IMR-90 (cell line): ENCODE measurements around the gene HMOX1. TPM values are rescaled to one million over a fixed set of nuclear protein-coding genes. Genes with fewer than 3 reads are reported as not detected.

Experiments
- ATAC-seq: fragments of 200-7000 bp; cut with Tn5 transposase; 2 replicates; pipeline ENCODE4 v1.9.1; 2020; ENCODE audit warnings: low read depth, mild to moderate bottlenecking, moderate library complexity
- BruUV-seq: library from RNA; stranded (reverse); fragments of 400-500 nt; replicated peaks from 2 replicates; lab custom pipeline; 2021; lab: Mats Ljungman, UMichigan
- CTCF ChIA-PET: fragments of 300-600 bp; formaldehyde crosslinking; extraction: SDS; loops from one replicate; lab custom pipeline; 2021; ENCODE audit warnings: antibody characterized with exemption; lab: Yijun Ruan, JAX
- POLR2A ChIA-PET: fragments of 300-600 bp; sonication (Branson Sonifier 250); formaldehyde crosslinking; loops from one replicate; lab custom pipeline; 2022; ENCODE audit warnings: antibody characterized with exemption; ENCODE audit not compliant: unreplicated experiment; lab: Charles Lee
- DNase-seq: peaks from one replicate; pipeline ENCODE4 v3.0.0; 2013
- H2AFZ ChIP-seq: replicated peaks from 2 replicates; pipeline ENCODE3; 2013; ENCODE audit warnings: low read length, mild to moderate bottlenecking; ENCODE audit not compliant: poor library complexity
- H2AK5ac ChIP-seq: 2 replicates; pipeline ENCODE4 v1.6.1; 2013; ENCODE audit warnings: low read depth, low read length, inconsistent platforms
- H2AK9ac ChIP-seq: replicated peaks from 2 replicates; pipeline ENCODE3; 2013; ENCODE audit warnings: mild to moderate bottlenecking, low read depth, low read length, moderate library complexity; ENCODE audit not compliant: poor library complexity
- H2BK120ac ChIP-seq: 2 replicates; pipeline ENCODE4 v1.6.1; 2013; ENCODE audit warnings: low read depth, low read length, inconsistent platforms
- H2BK15ac ChIP-seq: 3 replicates; pipeline ENCODE4 v1.6.1; 2013; ENCODE audit warnings: low read depth, low read length, inconsistent platforms
- H2BK20ac ChIP-seq: 2 replicates; pipeline ENCODE4 v1.6.1; 2013; ENCODE audit warnings: low read depth, mild to moderate bottlenecking, inconsistent platforms, low read length, moderate library complexity
- H2BK5ac ChIP-seq: 2 replicates; pipeline ENCODE4 v1.6.1; 2013; ENCODE audit warnings: mild to moderate bottlenecking, low read depth, low read length, inconsistent platforms; ENCODE audit not compliant: poor library complexity, severe bottlenecking
- H3K14ac ChIP-seq: replicated peaks from 2 replicates; pipeline ENCODE4 v1.6.1; 2013; ENCODE audit warnings: low read depth, low read length, inconsistent platforms
- H3K18ac ChIP-seq: 2 replicates; pipeline ENCODE4 v1.6.1; 2013; ENCODE audit warnings: low read depth, low read length, control low read depth
- H3K23ac ChIP-seq: 2 replicates; pipeline ENCODE4 v1.6.1; 2013; ENCODE audit warnings: low read depth, low read length, inconsistent platforms
- H3K27ac ChIP-seq: 2 replicates; pipeline ENCODE4 v1.5.1; 2013; ENCODE audit warnings: mild to moderate bottlenecking, control low read depth, low read length; ENCODE audit not compliant: insufficient read depth
- H3K27me3 ChIP-seq: 2 replicates; pipeline ENCODE4 v1.6.1; 2013; ENCODE audit warnings: low read length; ENCODE audit not compliant: control insufficient read depth, insufficient read depth
- H3K36me3 ChIP-seq: 2 replicates; pipeline ENCODE4 v1.6.1; 2013; ENCODE audit warnings: low read length, mixed read lengths; ENCODE audit not compliant: control insufficient read depth, insufficient read depth
- H3K4ac ChIP-seq: 2 replicates; pipeline ENCODE4 v1.6.1; 2013; ENCODE audit warnings: low read depth, low read length, inconsistent platforms
- H3K4me1 ChIP-seq: 2 replicates; pipeline ENCODE4 v1.6.1; 2013; ENCODE audit warnings: low read length, mixed read lengths; ENCODE audit not compliant: control insufficient read depth, insufficient read depth
- H3K4me2 ChIP-seq: 2 replicates; pipeline ENCODE4 v1.6.1; 2013; ENCODE audit warnings: low read depth, mild to moderate bottlenecking, control low read depth, low read length, moderate library complexity
- H3K4me3 ChIP-seq: 2 replicates; pipeline ENCODE4 v1.5.1; 2013; ENCODE audit warnings: low read depth, mild to moderate bottlenecking, control low read depth, low read length, moderate library complexity; ENCODE audit not compliant: insufficient read depth
- H3K56ac ChIP-seq: 2 replicates; pipeline ENCODE4 v1.6.1; 2013; ENCODE audit warnings: low read length, inconsistent platforms; ENCODE audit not compliant: insufficient read depth; ENCODE audit errors: extremely low read depth
- H3K79me1 ChIP-seq, 2 experiments: 2 replicates each; pipeline ENCODE4 v1.6.1; 2013; ENCODE audit warnings: low read length in 2 of 2, inconsistent platforms in 1 of 2, low read depth in 1 of 2
- H3K9ac ChIP-seq: 2 replicates; pipeline ENCODE4 v1.6.1; 2013; ENCODE audit warnings: low read depth, low read length, control low read depth
- H3K9me1 ChIP-seq: 2 replicates; pipeline ENCODE4 v1.6.1; 2013; ENCODE audit warnings: low read length, inconsistent platforms; ENCODE audit not compliant: insufficient read depth
- H3K9me3 ChIP-seq: 2 replicates; pipeline ENCODE4 v1.6.1; 2013; ENCODE audit warnings: low read length; ENCODE audit not compliant: control insufficient read depth, insufficient read depth
- H4K20me1 ChIP-seq: 2 replicates; pipeline ENCODE4 v1.6.1; 2013; ENCODE audit warnings: low read length, inconsistent platforms; ENCODE audit not compliant: insufficient read depth
- H4K5ac ChIP-seq: 2 replicates; pipeline ENCODE4 v1.6.1; 2013; ENCODE audit warnings: mild to moderate bottlenecking, low read depth, low read length, control low read depth
- H4K8ac ChIP-seq, 2 experiments: 2 replicates each; pipeline ENCODE4 v1.6.1; 2013; ENCODE audit warnings: low read depth in 2 of 2, low read length in 2 of 2, control low read depth in 1 of 2, inconsistent platforms in 1 of 2
- H4K91ac ChIP-seq: 2 replicates; pipeline ENCODE4 v1.6.1; 2013; ENCODE audit warnings: low read depth, low read length, inconsistent platforms; ENCODE audit not compliant: insufficient read depth
- BHLHE40 ChIP-seq: fragments of 150-350 bp; IDR thresholded peaks from 2 replicates; pipeline ENCODE4 v1.6.1; 2016; ENCODE audit warnings: mild to moderate bottlenecking, low read depth, low read length
- CHD1 ChIP-seq: IDR thresholded peaks from 2 replicates; pipeline ENCODE4 v1.6.1; 2012; ENCODE audit warnings: low read depth, low read length, improper control_type of control experiment
- MAFK ChIP-seq: IDR thresholded peaks from 2 replicates; pipeline ENCODE4 v1.6.1; 2012; ENCODE audit warnings: low read depth, low read length, improper control_type of control experiment
- MAZ ChIP-seq: IDR thresholded peaks from 2 replicates; pipeline ENCODE4 v1.6.1; 2012; ENCODE audit warnings: low read depth, mild to moderate bottlenecking, low read length, improper control_type of control experiment, moderate library complexity, borderline replicate concordance
- MXI1 ChIP-seq: IDR thresholded peaks from 2 replicates; pipeline ENCODE4 v1.6.1; 2012; ENCODE audit warnings: low read depth, mild to moderate bottlenecking, low read length, moderate library complexity, borderline replicate concordance
- NFE2L2 ChIP-seq: fragments of 150-350 bp; IDR thresholded peaks from 2 replicates; pipeline ENCODE4 v1.6.1; 2016; ENCODE audit warnings: low read depth, mild to moderate bottlenecking, low read length
- POLR2A ChIP-seq: IDR thresholded peaks from 2 replicates; pipeline ENCODE4 v1.6.1; 2012; ENCODE audit warnings: mild to moderate bottlenecking, low read depth, low read length
- SMC3 ChIP-seq: fragments of 150-350 bp; IDR thresholded peaks from 2 replicates; pipeline ENCODE4 v1.6.1; 2016; ENCODE audit warnings: low read depth, mild to moderate bottlenecking, antibody characterized with exemption, low read length, moderate library complexity
- WGBS, 2 experiments: methylation state at CpG; one replicate each; pipeline versions ENCODE4 v1.1.5 to v1.1.7; 2013; ENCODE audit warnings: missing lambda C conversion rate in 2 of 2; ENCODE audit not compliant: insufficient read length in 1 of 2; ENCODE audit errors: extremely low coverage in 2 of 2; 5-methylcytosine and 5-hydroxymethylcytosine counted together
- dilution Hi-C: fragments of 300-500 bp; cut with HindIII; formaldehyde crosslinking; loops from one replicate; pipeline ENCODE4 v1.14.3; 2018; ENCODE audit warnings: low sequenced_read_pairs; ENCODE audit not compliant: unreplicated experiment
- in situ Hi-C: fragments of 300-500 bp; cut with MboI; formaldehyde crosslinking; loops from 3 replicates; pipeline ENCODE4 v1.14.3; 2019; ENCODE audit warnings: low sequenced_read_pairs, inconsistent platforms, mixed read lengths
- intact Hi-C: fragments of 100-400 bp; cut with micrococcal nuclease; formaldehyde crosslinking; loops from 2 replicates; pipeline ENCODE4 v1.10.0; 2022
- polyA plus RNA-seq, 3 experiments: library from polyadenylated mRNA; depleted of rRNA; stranded (reverse); fragments of >200 nt; gene quantifications; 2 replicates each; pipeline ENCODE4 v1.2.3, GENCODE V29; 2012; ENCODE audit warnings: low replicate concordance in 1 of 3
- total RNA-seq: library from RNA; depleted of rRNA; stranded (reverse); fragments of >200 nt; gene quantifications from 2 replicates; pipeline ENCODE4 v1.2.3, GENCODE V29; 2012
- TF ChIP-seq, protein P1 (sequence below): fragments of 150-350 bp; IDR thresholded peaks from 2 replicates; pipeline ENCODE4 v1.6.1; 2016; ENCODE audit warnings: low read depth, mild to moderate bottlenecking, low read length, moderate library complexity, borderline replicate concordance
- TF ChIP-seq, protein P2 (sequence below): fragments of 150-350 bp; IDR thresholded peaks from 2 replicates; pipeline ENCODE4 v1.6.1; 2017; ENCODE audit warnings: mild to moderate bottlenecking, antibody characterized with exemption, low read length, low read depth
- TF ChIP-seq, protein P3 (sequence below): conservative IDR thresholded peaks from 2 replicates; pipeline ENCODE4 v1.5.1; 2012; ENCODE audit warnings: mild to moderate bottlenecking, low read depth, low read length, improper control_type of control experiment

Gene HMOX1
- total and polyA plus RNA-seq, 2 of the 4 experiments (the other 2 are of a cell fraction) = 23.1 to 50.5 TPM

DNA sequence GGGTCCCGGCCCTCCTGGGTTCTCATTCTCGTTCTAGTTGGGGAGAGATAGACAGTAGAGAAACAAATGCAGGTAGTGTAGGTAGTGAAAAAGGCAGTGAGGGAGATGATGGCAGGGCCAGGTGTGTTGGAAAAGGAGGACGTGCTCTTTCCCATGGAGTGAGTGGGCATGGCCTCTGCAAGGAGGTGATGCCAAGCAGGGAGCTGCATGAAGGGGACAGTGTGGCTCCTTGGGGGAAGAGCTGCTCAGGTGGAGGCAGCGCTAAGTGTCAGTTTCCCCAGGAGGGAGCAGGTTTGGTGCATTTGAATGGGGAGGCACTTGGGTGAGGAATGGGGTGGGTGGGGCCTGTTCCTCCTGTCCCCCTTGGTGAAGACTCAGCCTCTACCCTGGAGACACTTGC is 41.2 kb downstream of the HMOX1 start:
- H3K23ac ChIP-seq = no peak overlapping the region
- H3K4me1 ChIP-seq = peaks cover 18% of the 10 kb centered on the region
- peaks cover 23% of the 10 kb centered on the region for H3K36me3 ChIP-seq
- 100% methylated on average over 1 of the region's 4 CpGs; no CpG with 5 or more reads in 1 of the 2 experiments for WGBS, 2 experiments
- dilution Hi-C loops (no loop called here), in situ Hi-C loops (no loop called here), intact Hi-C loops (no loop called here)
- H3K9ac ChIP-seq = no peak overlapping the region
- no peak overlapping the region for H4K5ac ChIP-seq
- no peaks in the 10 kb centered on the region for H3K27me3 ChIP-seq
- H3K4me3 ChIP-seq = no peak overlapping the region
- H4K91ac ChIP-seq = no peak overlapping the region
- no peak overlapping the region for H2AK5ac ChIP-seq
- peaks cover 4% of the 10 kb centered on the region; the same call in 1 of the 2 replicates for H3K9me1 ChIP-seq
- CTCF ChIA-PET = interaction anchor here (0.6 kb wide), 1 partner anchor 49 kb away, joined by 3 read pairs; no protein-coding TSS in a partner anchor
- ATAC-seq (no peak), DNase-seq (no peak)
- H3K18ac ChIP-seq = no peak overlapping the region
- no peak overlapping the region for H3K4ac ChIP-seq
- no peak overlapping the region for H4K8ac ChIP-seq
- H3K27ac ChIP-seq = no peak overlapping the region
- peaks cover 0 to 17% of the 10 kb centered on the region in 2 experiments; a peak in 2 of 4 replicates for H3K79me1 ChIP-seq
- H2AFZ ChIP-seq = no peak overlapping the region
- H3K14ac ChIP-seq = no peak overlapping the region
- no peak overlapping the region for H3K4me2 ChIP-seq
- peaks cover 4% of the 10 kb centered on the region; the same call in 1 of the 2 replicates for H4K20me1 ChIP-seq
- no peak overlapping the region for H2BK120ac ChIP-seq
- no peak overlapping the region for H3K56ac ChIP-seq
- H3K9me3 ChIP-seq = no peaks in the 10 kb centered on the region
- POLR2A ChIA-PET = no interaction called here
- no peak overlapping the region for H2BK5ac ChIP-seq
- peak overlapping the region; percentile 47 for H2AK9ac ChIP-seq
- no peak overlapping the region for H2BK20ac ChIP-seq
- BruUV-seq = no TSS peak
- no peak overlapping the region for H2BK15ac ChIP-seq
- TF ChIP-seq, protein P1, sequence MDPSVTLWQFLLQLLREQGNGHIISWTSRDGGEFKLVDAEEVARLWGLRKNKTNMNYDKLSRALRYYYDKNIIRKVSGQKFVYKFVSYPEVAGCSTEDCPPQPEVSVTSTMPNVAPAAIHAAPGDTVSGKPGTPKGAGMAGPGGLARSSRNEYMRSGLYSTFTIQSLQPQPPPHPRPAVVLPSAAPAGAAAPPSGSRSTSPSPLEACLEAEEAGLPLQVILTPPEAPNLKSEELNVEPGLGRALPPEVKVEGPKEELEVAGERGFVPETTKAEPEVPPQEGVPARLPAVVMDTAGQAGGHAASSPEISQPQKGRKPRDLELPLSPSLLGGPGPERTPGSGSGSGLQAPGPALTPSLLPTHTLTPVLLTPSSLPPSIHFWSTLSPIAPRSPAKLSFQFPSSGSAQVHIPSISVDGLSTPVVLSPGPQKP = no peak
- TF ChIP-seq, protein P2, sequence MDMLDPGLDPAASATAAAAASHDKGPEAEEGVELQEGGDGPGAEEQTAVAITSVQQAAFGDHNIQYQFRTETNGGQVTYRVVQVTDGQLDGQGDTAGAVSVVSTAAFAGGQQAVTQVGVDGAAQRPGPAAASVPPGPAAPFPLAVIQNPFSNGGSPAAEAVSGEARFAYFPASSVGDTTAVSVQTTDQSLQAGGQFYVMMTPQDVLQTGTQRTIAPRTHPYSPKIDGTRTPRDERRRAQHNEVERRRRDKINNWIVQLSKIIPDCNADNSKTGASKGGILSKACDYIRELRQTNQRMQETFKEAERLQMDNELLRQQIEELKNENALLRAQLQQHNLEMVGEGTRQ = no peak
- TF ChIP-seq NFE2L2 (no peak), SMC3 (no peak), POLR2A (no peak), MXI1 (no peak), CHD1 (no peak), BHLHE40 (no peak), MAZ (no peak), MAFK (no peak)
- TF ChIP-seq, protein P3, sequence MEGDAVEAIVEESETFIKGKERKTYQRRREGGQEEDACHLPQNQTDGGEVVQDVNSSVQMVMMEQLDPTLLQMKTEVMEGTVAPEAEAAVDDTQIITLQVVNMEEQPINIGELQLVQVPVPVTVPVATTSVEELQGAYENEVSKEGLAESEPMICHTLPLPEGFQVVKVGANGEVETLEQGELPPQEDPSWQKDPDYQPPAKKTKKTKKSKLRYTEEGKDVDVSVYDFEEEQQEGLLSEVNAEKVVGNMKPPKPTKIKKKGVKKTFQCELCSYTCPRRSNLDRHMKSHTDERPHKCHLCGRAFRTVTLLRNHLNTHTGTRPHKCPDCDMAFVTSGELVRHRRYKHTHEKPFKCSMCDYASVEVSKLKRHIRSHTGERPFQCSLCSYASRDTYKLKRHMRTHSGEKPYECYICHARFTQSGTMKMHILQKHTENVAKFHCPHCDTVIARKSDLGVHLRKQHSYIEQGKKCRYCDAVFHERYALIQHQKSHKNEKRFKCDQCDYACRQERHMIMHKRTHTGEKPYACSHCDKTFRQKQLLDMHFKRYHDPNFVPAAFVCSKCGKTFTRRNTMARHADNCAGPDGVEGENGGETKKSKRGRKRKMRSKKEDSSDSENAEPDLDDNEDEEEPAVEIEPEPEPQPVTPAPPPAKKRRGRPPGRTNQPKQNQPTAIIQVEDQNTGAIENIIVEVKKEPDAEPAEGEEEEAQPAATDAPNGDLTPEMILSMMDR = no peak
